Stimulated activated CD4-positive, alpha-beta T cell treated with anti-CD3 and anti-CD28 coated beads, Interleukin-4, amount 100 ng/mL, for 48 hours (primary cell): ENCODE measurements around the gene PARD3B.

Source experiments
- DNase-seq, 2 donors: peaks; one replicate each; pipeline ENCODE4 v3.0.0-alpha.2; 2020; ENCODE audit warnings: low read depth in 2 of 2

PARD3B gene

GRCh38 chr2:204586444-204587180, 41.3 kb downstream of the PARD3B start:
- no peak for DNase-seq

GRCh38 chr2:204590063-204590462, 44.8 kb downstream of the PARD3B start:
- no peak for DNase-seq

GRCh38 chr2:204591225-204591624, 46.0 kb downstream of the PARD3B start:
- no peak for DNase-seq

GRCh38 chr2:204604061-204604460, 58.8 kb downstream of the PARD3B start:
- no peak for DNase-seq

DNA sequence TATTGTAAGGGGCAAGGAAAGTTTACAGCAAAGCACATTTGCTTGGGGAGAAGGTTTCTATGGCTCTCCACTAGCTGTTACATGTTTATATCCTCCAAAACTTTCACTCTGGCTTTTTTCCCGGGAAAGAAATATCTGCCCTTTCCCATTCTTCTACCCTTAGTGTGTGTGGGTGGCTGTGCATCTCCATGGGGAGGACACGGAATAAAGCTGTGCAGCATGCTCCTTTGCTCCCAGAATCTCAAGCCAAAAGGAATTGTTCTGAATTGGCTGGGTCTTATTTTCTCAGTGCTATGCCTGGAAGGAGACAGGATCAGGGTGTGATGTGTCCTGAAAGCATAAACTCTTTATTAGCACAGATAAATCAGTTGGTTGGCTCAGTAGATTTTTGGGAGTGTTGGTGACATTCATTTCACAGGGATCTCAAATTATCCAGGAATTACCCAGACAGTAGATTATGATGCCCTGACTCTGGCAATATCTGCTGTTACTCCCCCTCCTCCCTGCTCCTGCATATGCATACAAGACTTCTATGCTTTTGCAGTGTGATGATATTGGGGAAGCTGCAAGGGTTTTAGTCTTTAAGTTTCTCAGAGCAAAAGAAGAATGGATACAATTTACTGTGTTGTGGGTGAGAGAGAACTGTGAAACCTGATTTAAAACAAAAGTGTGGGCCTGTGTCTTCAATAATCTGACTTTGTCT, 63.1 kb downstream of the PARD3B start:
- DNase-seq, result no peak

GRCh38 chr2:204611017-204611631, 65.8 kb downstream of the PARD3B start:
- no peak for DNase-seq

DNA sequence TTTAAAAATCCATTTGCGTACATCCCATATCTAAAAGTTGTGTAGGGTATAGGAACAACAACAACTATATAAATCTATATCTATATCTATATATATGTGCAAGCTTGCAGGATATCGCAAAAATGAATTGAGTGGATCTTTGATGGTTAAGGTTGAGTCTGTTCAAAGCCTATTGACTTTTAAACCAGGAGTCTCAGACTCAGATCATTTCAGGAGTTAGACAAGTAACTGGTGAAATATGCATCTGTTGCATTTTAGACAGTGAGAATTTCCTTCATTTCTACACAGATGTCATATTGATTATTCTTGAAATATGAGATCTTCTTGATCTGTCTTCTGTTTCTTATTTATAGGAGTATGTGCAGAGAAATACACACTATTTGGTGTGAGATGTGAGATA, 66.5 kb downstream of the PARD3B start:
- no peak for DNase-seq

DNA sequence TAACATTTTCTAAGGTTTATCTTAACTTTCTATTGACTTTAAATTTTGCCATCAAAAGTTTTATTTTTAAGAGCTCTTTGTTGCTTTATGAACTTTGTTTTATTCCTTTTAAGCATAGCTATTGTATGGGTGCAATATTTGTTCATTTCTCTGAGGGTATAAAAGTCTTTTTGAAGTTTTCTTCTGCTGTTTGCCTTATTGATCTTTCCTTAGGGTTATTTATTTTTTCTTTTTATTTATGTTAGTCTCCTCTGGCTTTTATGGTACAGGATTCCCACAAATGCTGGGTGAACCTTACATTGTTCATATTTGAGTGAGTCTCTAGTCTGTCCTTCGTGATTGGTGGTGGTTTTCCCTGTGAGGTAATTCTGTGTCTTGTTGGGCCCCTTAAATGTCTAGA, 68.4 kb downstream of the PARD3B start:
- no peak for DNase-seq

DNA sequence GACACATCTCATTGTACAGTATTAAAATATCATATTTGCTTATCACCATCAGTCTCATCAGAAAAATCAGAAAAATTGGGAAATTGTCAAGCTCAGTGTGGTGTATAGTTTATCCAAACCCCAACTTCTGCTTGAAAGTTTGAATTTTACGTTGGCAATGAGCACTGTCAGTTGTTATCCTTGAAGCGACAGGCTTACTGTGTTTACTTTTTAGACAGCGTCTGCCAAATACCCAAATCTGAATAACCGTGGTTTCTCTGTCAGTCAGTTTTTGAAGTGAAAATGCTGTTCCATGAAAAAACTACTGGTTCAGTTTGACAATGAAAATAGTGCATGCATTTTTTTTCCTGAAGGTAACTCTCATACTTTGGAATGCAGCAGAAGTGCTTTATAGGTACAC, 70.2 kb downstream of the PARD3B start:
- no peak for DNase-seq

DNA sequence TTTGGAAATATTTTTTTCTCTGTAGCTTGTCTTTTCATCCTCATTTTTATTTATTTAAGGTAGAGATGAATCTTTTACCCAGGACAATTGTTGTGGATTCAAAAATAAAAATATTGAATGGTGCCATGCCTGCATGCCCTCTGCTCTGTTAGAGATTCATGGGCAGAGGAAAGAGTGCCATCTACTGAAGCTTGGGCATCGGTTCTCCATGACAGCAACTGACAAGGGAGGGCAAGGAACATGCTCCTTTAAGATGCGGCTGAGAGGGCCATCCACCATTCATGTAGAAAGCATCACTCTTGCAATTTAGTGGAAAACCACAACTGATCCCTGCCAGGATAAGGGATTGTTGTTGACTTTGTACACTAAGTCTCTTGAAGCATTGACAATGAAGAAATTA, 79.9 kb downstream of the PARD3B start:
- no peak for DNase-seq

DNA sequence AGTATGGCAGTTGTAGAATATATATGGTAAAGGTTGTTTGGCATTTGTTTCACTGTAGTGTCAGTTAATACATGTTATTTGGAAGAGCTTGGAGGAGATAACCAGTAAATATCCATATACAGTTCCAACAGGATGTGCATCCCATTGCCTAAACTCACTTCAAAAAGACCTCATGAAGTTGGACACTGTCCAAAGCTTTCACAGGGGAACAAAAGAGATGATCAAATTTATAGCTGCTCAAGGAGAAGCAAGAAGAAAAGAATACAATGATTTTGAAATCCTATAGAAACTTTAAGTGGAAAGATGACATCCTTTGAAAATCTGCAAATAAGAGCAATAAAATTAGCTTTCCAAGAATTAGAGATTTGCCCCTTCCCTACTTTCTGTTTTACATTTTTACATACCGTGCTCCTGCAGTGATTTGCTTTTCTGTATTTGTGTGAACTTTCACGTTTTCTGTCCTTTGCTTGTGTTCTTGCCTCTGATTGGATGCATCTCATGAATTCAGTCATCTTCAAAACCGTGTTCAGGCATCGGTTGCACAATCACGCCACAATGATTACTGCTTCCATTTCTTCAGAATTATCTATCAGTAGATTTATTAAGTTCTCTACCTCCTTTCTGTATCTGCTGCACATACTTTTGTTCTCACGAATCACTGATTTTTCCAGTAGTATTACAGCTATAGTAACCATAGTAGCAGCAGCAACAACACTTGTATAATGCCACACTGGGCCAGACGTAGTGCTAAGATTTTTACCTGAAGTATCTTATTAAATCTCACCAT, 83.8 kb downstream of the PARD3B start:
- DNase-seq, result no peak

GRCh38 chr2:204632410-204632809, 87.1 kb downstream of the PARD3B start:
- DNase-seq, result no peak

DNA sequence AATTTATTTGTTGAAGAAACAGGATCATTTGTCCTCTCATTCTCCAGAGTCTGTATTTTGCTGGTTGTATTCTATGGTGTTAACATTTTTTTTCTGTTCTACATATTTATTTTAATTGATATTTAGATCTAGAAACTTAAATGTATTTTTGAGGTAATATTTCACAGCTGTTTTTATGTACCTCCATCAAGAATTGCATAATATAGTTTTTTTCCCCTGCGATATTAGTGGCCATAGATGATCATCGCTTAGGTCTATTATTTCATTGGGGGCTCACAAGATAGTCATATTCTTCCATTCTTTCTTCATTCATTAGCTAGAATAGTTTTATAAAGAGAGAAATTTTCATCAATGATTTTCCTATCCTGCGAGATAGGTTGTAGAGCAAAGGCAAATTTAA, 89.3 kb downstream of the PARD3B start:
- DNase-seq, result no peak

DNA sequence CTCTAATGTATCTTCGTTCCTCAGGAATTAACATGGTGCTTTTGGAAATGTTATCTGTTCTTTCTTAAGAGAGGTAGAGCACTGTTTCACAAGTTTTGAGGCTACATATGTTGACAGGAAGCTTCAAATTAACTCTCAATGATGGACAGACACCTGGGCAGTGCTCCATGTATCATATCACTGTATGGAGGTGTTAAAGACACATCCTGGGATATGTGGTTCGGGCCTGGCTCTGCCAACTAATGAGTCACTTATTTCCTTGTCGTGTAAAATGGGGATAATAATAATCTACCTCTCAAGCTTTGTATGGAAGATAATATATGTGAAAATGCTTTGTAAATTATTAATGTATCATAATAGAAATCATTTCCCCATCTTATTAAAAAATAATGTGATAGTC, 90.2 kb downstream of the PARD3B start:
- no peak for DNase-seq

- no peak for DNase-seq
Measured at GRCh38 chr2:204638471-204639194, 93.4 kb downstream of the PARD3B start.

- no peak for DNase-seq
Measured at GRCh38 chr2:204643326-204643725, 98.1 kb downstream of the PARD3B start.

- DNase-seq, result no peak
Measured at GRCh38 chr2:204645018-204645773, 99.9 kb downstream of the PARD3B start.

GRCh38 chr2:204647626-204648025, 102.4 kb downstream of the PARD3B start:
- no peak for DNase-seq

- no peak for DNase-seq
Measured at GRCh38 chr2:204650611-204651010, 105.3 kb downstream of the PARD3B start.

- no peak for DNase-seq
Measured at GRCh38 chr2:204652063-204652462, 106.8 kb downstream of the PARD3B start.

DNA sequence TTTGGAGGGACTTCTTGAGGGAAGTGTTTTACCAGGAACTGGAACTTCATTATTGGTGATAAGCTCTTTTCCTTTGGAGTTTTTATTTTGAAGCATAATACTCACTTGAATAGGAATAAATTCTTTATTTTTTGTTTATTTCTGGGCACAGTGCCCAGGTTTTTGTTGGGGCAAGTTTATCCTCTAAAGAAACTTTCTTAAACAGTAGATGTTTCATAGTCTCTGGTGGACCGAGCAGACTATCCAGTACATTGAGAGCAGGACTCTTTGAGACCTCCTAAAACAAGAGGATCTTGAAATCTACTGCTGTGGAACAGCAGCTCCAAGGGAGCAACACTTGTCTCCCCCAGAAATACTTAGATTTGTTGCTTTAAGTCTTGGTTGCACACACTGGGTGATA, 109.4 kb downstream of the PARD3B start:
- no peak for DNase-seq
